NCI-H187 treated with DMSO at 0.1 percent for 48 hours (cell line): Measurements from ENCODE around the gene MR1.
A peak's percentile ranks its signal among the peaks of the same experiment; 100 is the strongest.

Source experiments
- DNase-seq: peaks from one replicate; lab custom pipeline; 2025; lab: John Stamatoyannopoulos, UW

Gene MR1

GRCh38 chr1:181033799-181034451, at the start of gene MR1:
MR1 (plus strand) TSS chr1:181033983; CDS start chr1:181034008, 25 bp downstream.
- no peak for DNase-seq

GRCh38 chr1:180988253-180988752, 45.5 kb upstream of the MR1 start:
- peak; percentile 75 for DNase-seq

GRCh38 chr1:180994262-180994661, 39.5 kb upstream of the MR1 start:
- no peak for DNase-seq

- no peak for DNase-seq
These were observed 35.8 kb upstream of the MR1 start for GRCh38 chr1:180997843-180998504.

GRCh38 chr1:181001091-181001780, 32.5 kb upstream of the MR1 start:
- no peak for DNase-seq

- DNase-seq: no peak
These were observed 31.1 kb upstream of the MR1 start for GRCh38 chr1:181002582-181003172.

GRCh38 chr1:181010789-181011188, 23.0 kb upstream of the MR1 start:
- DNase-seq: no peak

- DNase-seq: no peak
These were observed 22.2 kb upstream of the MR1 start for GRCh38 chr1:181011301-181012202.

- no peak for DNase-seq
These were observed 21.5 kb upstream of the MR1 start for GRCh38 chr1:181012203-181012745.

- no peak for DNase-seq
These were observed 20.6 kb upstream of the MR1 start for GRCh38 chr1:181013144-181013543.

GRCh38 chr1:181014477-181015250, 19.1 kb upstream of the MR1 start:
- no peak for DNase-seq

- DNase-seq: no peak
These were observed 18.6 kb upstream of the MR1 start for GRCh38 chr1:181015251-181015615.

GRCh38 chr1:181016563-181016962, 17.2 kb upstream of the MR1 start:
- no peak for DNase-seq

GRCh38 chr1:181018901-181019681, 14.7 kb upstream of the MR1 start:
- no peak for DNase-seq

GRCh38 chr1:181021159-181021558, 12.6 kb upstream of the MR1 start:
- DNase-seq: no peak

- DNase-seq: peak; percentile 30
These were observed 11.9 kb upstream of the MR1 start for GRCh38 chr1:181021811-181022434.

- DNase-seq: no peak
These were observed 10.3 kb upstream of the MR1 start for GRCh38 chr1:181023265-181024057.

- no peak for DNase-seq
These were observed 5.6 kb upstream of the MR1 start for GRCh38 chr1:181028196-181028595.
